Germinal center (tissue), 1 donor: ENCODE data around the gene NOL4L.

Experiments used
- DNase-seq: peaks from one replicate; pipeline ENCODE4 v3.0.0; 2012; ENCODE audit warnings: mixed read lengths, low spot score

The NOL4L gene

GRCh38 chr20:32539817-32540675 is 45.1 kb downstream of the NOL4L start:
- peak; percentile 21 for DNase-seq

GRCh38 chr20:32539026-32539816 is 45.9 kb downstream of the NOL4L start:
- no peak for DNase-seq

GRCh38 chr20:32538526-32538939 is 46.6 kb downstream of the NOL4L start:
- no peak for DNase-seq

- no peak for DNase-seq
Measured at GRCh38 chr20:32537657-32538525, 47.2 kb downstream of the NOL4L start.

GRCh38 chr20:32536851-32537656 is 48.1 kb downstream of the NOL4L start:
- DNase-seq: peak; percentile 75

- DNase-seq: peak; percentile 87
Measured at GRCh38 chr20:32535953-32536823, 48.9 kb downstream of the NOL4L start.

GRCh38 chr20:32535316-32535952 is 49.7 kb downstream of the NOL4L start:
- no peak for DNase-seq

GRCh38 chr20:32534661-32535240 is 50.4 kb downstream of the NOL4L start:
- DNase-seq: no peak

GRCh38 chr20:32533732-32534131 is 51.4 kb downstream of the NOL4L start:
- DNase-seq: no peak

- DNase-seq: no peak
Measured at GRCh38 chr20:32532246-32532645, 52.9 kb downstream of the NOL4L start.

GRCh38 chr20:32528905-32529670 is 56.0 kb downstream of the NOL4L start:
- no peak for DNase-seq

- no peak for DNase-seq
Measured at GRCh38 chr20:32528171-32528891, 56.8 kb downstream of the NOL4L start.

- DNase-seq: no peak
Measured at GRCh38 chr20:32527447-32528055, 57.6 kb downstream of the NOL4L start.

- DNase-seq: no peak
Measured at GRCh38 chr20:32527052-32527446, 58.1 kb downstream of the NOL4L start.

GRCh38 chr20:32526541-32526940 is 58.6 kb downstream of the NOL4L start:
- no peak for DNase-seq

- no peak for DNase-seq
Measured at GRCh38 chr20:32526125-32526524, 59.0 kb downstream of the NOL4L start.

GRCh38 chr20:32524829-32525501 is 60.2 kb downstream of the NOL4L start:
- DNase-seq: no peak
